ENCODE measurements around the gene MMP21.

MMP21 gene

GRCh38 chr10:125792342-125793300 lies 17.0 kb upstream of the MMP21 start:
- DNase-seq = no peak

- DNase-seq = no peak
Observed at GRCh38 chr10:125788156-125789034, 12.8 kb upstream of the MMP21 start.

GRCh38 chr10:125785791-125786190 lies 10.2 kb upstream of the MMP21 start:
- no peak for DNase-seq

GRCh38 chr10:125783957-125784356 lies 8.3 kb upstream of the MMP21 start:
- DNase-seq = no peak

GRCh38 chr10:125783408-125783807 lies 7.8 kb upstream of the MMP21 start:
- DNase-seq = no peak

GRCh38 chr10:125782616-125783015 lies 7.0 kb upstream of the MMP21 start:
- DNase-seq = no peak

GRCh38 chr10:125782054-125782453 lies 6.4 kb upstream of the MMP21 start:
- DNase-seq = no peak

GRCh38 chr10:125781374-125781773 lies 5.8 kb upstream of the MMP21 start:
- no peak for DNase-seq

GRCh38 chr10:125779403-125780327 lies 4.0 kb upstream of the MMP21 start:
- no peak for DNase-seq

GRCh38 chr10:125778556-125778955 lies 2.9 kb upstream of the MMP21 start:
- DNase-seq = no peak

- no peak for DNase-seq
Observed at GRCh38 chr10:125777806-125778205, 2.2 kb upstream of the MMP21 start.

GRCh38 chr10:125774581-125775191 lies 935 bp downstream of the MMP21 start:
- no peak for DNase-seq

- no peak for DNase-seq
Observed at GRCh38 chr10:125773687-125774543, 1.7 kb downstream of the MMP21 start.

- DNase-seq = no peak
Observed at GRCh38 chr10:125772864-125773180, 2.8 kb downstream of the MMP21 start.

- no peak for DNase-seq
Observed at GRCh38 chr10:125772112-125772863, 3.3 kb downstream of the MMP21 start.

- DNase-seq = no peak
Observed at GRCh38 chr10:125770844-125771243, 4.8 kb downstream of the MMP21 start.

- no peak for DNase-seq
Observed at GRCh38 chr10:125769175-125769574, 6.4 kb downstream of the MMP21 start.

- no peak for DNase-seq
Observed at GRCh38 chr10:125768219-125768855, 7.3 kb downstream of the MMP21 start.

GRCh38 chr10:125766511-125766910 lies 9.1 kb downstream of the MMP21 start:
- no peak for DNase-seq

GRCh38 chr10:125765835-125766234 lies 9.8 kb downstream of the MMP21 start:
- no peak for DNase-seq

Measured in NCI-H1417 treated with DMSO at 0.1 percent for 48 hours (cell line).